ENCODE measurements around the gene NEK6.

- TF ChIP-seq, protein P1, sequence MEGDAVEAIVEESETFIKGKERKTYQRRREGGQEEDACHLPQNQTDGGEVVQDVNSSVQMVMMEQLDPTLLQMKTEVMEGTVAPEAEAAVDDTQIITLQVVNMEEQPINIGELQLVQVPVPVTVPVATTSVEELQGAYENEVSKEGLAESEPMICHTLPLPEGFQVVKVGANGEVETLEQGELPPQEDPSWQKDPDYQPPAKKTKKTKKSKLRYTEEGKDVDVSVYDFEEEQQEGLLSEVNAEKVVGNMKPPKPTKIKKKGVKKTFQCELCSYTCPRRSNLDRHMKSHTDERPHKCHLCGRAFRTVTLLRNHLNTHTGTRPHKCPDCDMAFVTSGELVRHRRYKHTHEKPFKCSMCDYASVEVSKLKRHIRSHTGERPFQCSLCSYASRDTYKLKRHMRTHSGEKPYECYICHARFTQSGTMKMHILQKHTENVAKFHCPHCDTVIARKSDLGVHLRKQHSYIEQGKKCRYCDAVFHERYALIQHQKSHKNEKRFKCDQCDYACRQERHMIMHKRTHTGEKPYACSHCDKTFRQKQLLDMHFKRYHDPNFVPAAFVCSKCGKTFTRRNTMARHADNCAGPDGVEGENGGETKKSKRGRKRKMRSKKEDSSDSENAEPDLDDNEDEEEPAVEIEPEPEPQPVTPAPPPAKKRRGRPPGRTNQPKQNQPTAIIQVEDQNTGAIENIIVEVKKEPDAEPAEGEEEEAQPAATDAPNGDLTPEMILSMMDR (IDR thresholded peaks at IDR 0.05) = no peak
- no peak for TF ChIP-seq POLR2A (IDR thresholded peaks at IDR 0.05)
These were observed 41.1 kb upstream of the NEK6 start for GRCh38 chr9:124216474-124217176.

Data from adrenal gland (tissue), 5 donors.